K562 (cell line): ENCODE data around the gene CALU. TPM values are rescaled to one million over a fixed set of nuclear protein-coding genes. Genes with fewer than 3 reads are reported as not detected.

Experiments used
- ARID1B ChIP-seq: fragments of 450-650 bp; IDR thresholded peaks from 2 replicates; pipeline ENCODE4 v1.6.1; 2016; ENCODE audit warnings: antibody characterized with exemption, mild to moderate bottlenecking, inconsistent platforms
- BMI1 ChIP-seq: fragments of 150-350 bp; IDR thresholded peaks from 2 replicates; pipeline ENCODE4 v1.6.1; 2014; ENCODE audit warnings: low read length
- BRCA1 ChIP-seq, 2 experiments: fragments of 450-650 bp in 1 of 2; sonication (generic) in 1 of 2; formaldehyde crosslinking in 1 of 2; IDR thresholded peaks; 2 replicates each; pipeline versions ENCODE4 v1.5.0 to v1.6.1; 2017 to 2020; ENCODE audit warnings: mild to moderate bottlenecking in 1 of 2, missing genetic modification reagents in 1 of 2
- BRD9 ChIP-seq: fragments of 450-650 bp; IDR thresholded peaks from 2 replicates; pipeline ENCODE4 v1.6.1; 2018; ENCODE audit warnings: low read depth; ENCODE audit not compliant: partially characterized antibody
- CBX1 ChIP-seq: sonication (generic); IDR thresholded peaks from 2 replicates; pipeline ENCODE4 v1.6.1; 2016; ENCODE audit warnings: antibody characterized with exemption, low read depth, mild to moderate bottlenecking
- DIDO1 ChIP-seq: fragments of 450-650 bp; IDR thresholded peaks from 2 replicates; pipeline ENCODE4 v1.6.1; 2016; ENCODE audit warnings: low read depth, missing biosample characterization, missing genetic modification characterization
- E2F3 ChIP-seq: fragments of 250-450 bp; sonication (Bioruptor Pico); IDR thresholded peaks from 2 replicates; pipeline ENCODE4 v1.4.0; 2020; ENCODE audit warnings: mild to moderate bottlenecking
- ESRRB ChIP-seq: fragments of 250-450 bp; sonication (Bioruptor Pico); IDR thresholded peaks from 2 replicates; pipeline ENCODE4 v1.5.0; 2020; ENCODE audit warnings: mild to moderate bottlenecking, moderate library complexity, borderline replicate concordance
- ETS1 ChIP-seq: conservative IDR thresholded peaks from 2 replicates; pipeline ENCODE4 v1.6.1; 2011; ENCODE audit warnings: low read depth, mild to moderate bottlenecking, low read length; ENCODE audit not compliant: control insufficient read depth
- MCM7 ChIP-seq, 2 experiments: fragments of 450-650 bp; IDR thresholded peaks; 2 replicates each; pipeline ENCODE4 v1.6.1; 2016 to 2018
- SMARCE1 ChIP-seq: fragments of 450-650 bp; IDR thresholded peaks from 2 replicates; pipeline ENCODE4 v1.7.1; 2016; ENCODE audit warnings: mild to moderate bottlenecking
- SNRNP70 ChIP-seq: fragments of 200-400 bp; formaldehyde crosslinking; optimal IDR thresholded peaks from 2 replicates; pipeline ENCODE3; 2017; ENCODE audit warnings: low read depth, low read length
- STAT5A ChIP-seq: IDR thresholded peaks from 2 replicates; pipeline ENCODE4 v1.6.1; 2012; ENCODE audit warnings: low read length, inconsistent platforms, borderline replicate concordance
- TBP ChIP-seq: optimal IDR thresholded peaks from 2 replicates; pipeline ENCODE3; 2011; ENCODE audit warnings: low read depth, low read length, improper control_type of control experiment
- TRIM24 ChIP-seq, 2 experiments: fragments of 450-650 bp; IDR thresholded peaks; 2 replicates each; pipeline ENCODE4 v1.6.1; 2016
- polyA plus RNA-seq, 8 experiments: library from polyadenylated mRNA; depleted of rRNA in 4 of 8; stranded (reverse) in 5 of 8; unstranded in 3 of 8; fragments of >200 nt; fragmentation: Nextera tagmentation in 2 of 8; fragmentation: Illumina TruSeq in 1 of 8; extraction: Ambion mirVana in 2 of 8; extraction: Trizol in 1 of 8; gene quantifications; 2 replicates each; pipeline versions ENCODE4 v1.2.1 to v1.2.3, GENCODE V29; 2011 to 2014; ENCODE audit warnings: inconsistent platforms in 1 of 8, missing spikeins in 1 of 8
- total RNA-seq, 7 experiments: library from RNA; depleted of rRNA in 6 of 7; stranded (reverse); fragments of >200 nt in 6 of 7; fragmentation: Illumina TruSeq in 2 of 7; extraction: Trizol in 2 of 7; gene quantifications; 2 replicates each; pipeline versions ENCODE4 v1.2.1 to v1.2.3, GENCODE V29; 2011 to 2021; ENCODE audit warnings: low replicate concordance in 1 of 7
- TF ChIP-seq, protein P1 (sequence below): fragments of 250-450 bp; sonication (Bioruptor Pico); IDR thresholded peaks from 2 replicates; pipeline ENCODE4 v1.8.0; 2022; ENCODE audit warnings: moderate library complexity, mild to moderate bottlenecking, inconsistent platforms
- TF ChIP-seq, protein P2 (sequence below): fragments of 250-450 bp; sonication (Bioruptor Pico); IDR thresholded peaks from 2 replicates; pipeline ENCODE4 v1.4.0; 2020; ENCODE audit warnings: borderline replicate concordance
- TF ChIP-seq, protein P3 (sequence below): IDR thresholded peaks from 2 replicates; pipeline ENCODE4 v1.6.1; 2011; ENCODE audit warnings: borderline replicate concordance, low read depth, mild to moderate bottlenecking, moderate library complexity, low read length; ENCODE audit not compliant: insufficient read depth, poor library complexity, severe bottlenecking
- TF ChIP-seq, protein P4 (sequence below): sonication (generic); formaldehyde crosslinking; IDR thresholded peaks from 2 replicates; pipeline ENCODE4 v1.8.0; 2022; ENCODE audit warnings: missing genetic modification reagents, mild to moderate bottlenecking, borderline replicate concordance

CALU gene
- total and polyA plus RNA-seq, 9 of the 15 experiments (the other 6 are each of a cell fraction or from before 2014, with no cell fraction given): 166 to 286 (median 215) TPM

- TF ChIP-seq, protein P1, sequence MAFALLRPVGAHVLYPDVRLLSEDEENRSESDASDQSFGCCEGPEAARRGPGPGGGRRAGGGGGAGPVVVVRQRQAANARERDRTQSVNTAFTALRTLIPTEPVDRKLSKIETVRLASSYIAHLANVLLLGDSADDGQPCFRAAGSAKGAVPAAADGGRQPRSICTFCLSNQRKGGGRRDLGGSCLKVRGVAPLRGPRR (CRISPR knock-in tag): no peak
- TF ChIP-seq STAT5A (no peak; the same call in 1 of the 2 replicates), SMARCE1 (peak; percentile 68), BMI1 (no peak), SNRNP70 (no peak), ESRRB (no peak), TBP (peak; percentile 98), TRIM24 (IDR thresholded peaks at IDR 0.05) (peak; percentile 59 to 77), ARID1B (peak; percentile 47), MCM7 (IDR thresholded peaks at IDR 0.05) (peak in 1 of 2 experiments; percentile 85; a peak in 1 of 4 replicates), CBX1 (0 out of 2 replicates have a peak, but pooled peaks have one; percentile 69), BRCA1 (IDR thresholded peaks at IDR 0.05) (no peak), BRCA1 (CRISPR knock-in tag; IDR thresholded peaks at IDR 0.05) (no peak), ETS1 (peak; percentile 90), DIDO1 (tag) (no peak), E2F3 (CRISPR knock-in tag) (peak; percentile 38; the same call in 1 of the 2 replicates), BRD9 (peak; percentile 97)
- TF ChIP-seq, protein P2, sequence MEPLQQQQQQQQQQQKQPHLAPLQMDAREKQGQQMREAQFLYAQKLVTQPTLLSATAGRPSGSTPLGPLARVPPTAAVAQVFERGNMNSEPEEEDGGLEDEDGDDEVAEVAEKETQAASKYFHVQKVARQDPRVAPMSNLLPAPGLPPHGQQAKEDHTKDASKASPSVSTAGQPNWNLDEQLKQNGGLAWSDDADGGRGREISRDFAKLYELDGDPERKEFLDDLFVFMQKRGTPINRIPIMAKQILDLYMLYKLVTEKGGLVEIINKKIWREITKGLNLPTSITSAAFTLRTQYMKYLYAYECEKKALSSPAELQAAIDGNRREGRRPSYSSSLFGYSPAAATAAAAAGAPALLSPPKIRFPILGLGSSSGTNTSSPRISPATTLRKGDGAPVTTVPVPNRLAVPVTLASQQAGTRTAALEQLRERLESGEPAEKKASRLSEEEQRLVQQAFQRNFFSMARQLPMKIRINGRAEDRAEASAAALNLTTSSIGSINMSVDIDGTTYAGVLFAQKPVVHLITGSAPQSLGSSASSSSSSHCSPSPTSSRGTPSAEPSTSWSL (CRISPR knock-in tag): no peak
- TF ChIP-seq, protein P3, sequence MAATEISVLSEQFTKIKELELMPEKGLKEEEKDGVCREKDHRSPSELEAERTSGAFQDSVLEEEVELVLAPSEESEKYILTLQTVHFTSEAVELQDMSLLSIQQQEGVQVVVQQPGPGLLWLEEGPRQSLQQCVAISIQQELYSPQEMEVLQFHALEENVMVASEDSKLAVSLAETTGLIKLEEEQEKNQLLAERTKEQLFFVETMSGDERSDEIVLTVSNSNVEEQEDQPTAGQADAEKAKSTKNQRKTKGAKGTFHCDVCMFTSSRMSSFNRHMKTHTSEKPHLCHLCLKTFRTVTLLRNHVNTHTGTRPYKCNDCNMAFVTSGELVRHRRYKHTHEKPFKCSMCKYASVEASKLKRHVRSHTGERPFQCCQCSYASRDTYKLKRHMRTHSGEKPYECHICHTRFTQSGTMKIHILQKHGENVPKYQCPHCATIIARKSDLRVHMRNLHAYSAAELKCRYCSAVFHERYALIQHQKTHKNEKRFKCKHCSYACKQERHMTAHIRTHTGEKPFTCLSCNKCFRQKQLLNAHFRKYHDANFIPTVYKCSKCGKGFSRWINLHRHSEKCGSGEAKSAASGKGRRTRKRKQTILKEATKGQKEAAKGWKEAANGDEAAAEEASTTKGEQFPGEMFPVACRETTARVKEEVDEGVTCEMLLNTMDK: peak; percentile 95
- TF ChIP-seq, protein P4, sequence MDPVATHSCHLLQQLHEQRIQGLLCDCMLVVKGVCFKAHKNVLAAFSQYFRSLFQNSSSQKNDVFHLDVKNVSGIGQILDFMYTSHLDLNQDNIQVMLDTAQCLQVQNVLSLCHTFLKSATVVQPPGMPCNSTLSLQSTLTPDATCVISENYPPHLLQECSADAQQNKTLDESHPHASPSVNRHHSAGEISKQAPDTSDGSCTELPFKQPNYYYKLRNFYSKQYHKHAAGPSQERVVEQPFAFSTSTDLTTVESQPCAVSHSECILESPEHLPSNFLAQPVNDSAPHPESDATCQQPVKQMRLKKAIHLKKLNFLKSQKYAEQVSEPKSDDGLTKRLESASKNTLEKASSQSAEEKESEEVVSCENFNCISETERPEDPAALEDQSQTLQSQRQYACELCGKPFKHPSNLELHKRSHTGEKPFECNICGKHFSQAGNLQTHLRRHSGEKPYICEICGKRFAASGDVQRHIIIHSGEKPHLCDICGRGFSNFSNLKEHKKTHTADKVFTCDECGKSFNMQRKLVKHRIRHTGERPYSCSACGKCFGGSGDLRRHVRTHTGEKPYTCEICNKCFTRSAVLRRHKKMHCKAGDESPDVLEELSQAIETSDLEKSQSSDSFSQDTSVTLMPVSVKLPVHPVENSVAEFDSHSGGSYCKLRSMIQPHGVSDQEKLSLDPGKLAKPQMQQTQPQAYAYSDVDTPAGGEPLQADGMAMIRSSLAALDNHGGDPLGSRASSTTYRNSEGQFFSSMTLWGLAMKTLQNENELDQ (CRISPR knock-in tag): no peak
Measured at GRCh38 chr7:128697302-128697905, 41.8 kb upstream of the CALU start (continued).
